ENCODE results near the gene PHB1.

PHB1 gene

DNA sequence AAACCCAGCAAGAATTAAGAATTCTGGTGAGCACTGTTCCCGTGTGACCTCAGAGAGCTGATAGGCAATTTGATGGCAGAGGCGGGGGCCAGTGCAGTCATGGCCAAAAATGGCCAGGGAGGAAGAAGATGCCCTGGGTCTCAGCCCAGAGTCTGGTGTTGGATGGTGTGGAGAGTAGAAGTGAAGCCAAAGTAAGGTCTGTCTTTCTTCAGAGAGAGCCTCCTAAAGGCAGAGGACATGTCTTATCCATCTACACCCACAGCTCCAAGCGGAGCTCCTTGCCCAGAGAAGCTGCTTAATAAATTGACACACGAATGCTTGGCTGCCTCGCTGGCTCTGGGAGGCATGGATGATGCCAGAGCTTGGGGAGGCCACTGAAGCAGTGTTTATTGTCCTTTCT is 32.9 kb downstream of the PHB1 start:
- Mint-ChIP-seq H3K4me3 (no peak overlapping the region), H3K9me3 (no peaks in the 10 kb centered on the region), H3K27me3 (ENCODE audit: low read depth) (peaks cover 25% of the 10 kb centered on the region), H3K36me3 (ENCODE audit: low read depth) (no peaks in the 10 kb centered on the region), H3K4me1 (no peaks in the 10 kb centered on the region), H3K27ac (no peak overlapping the region)
- TF ChIP-seq CTCF (IDR thresholded peaks at IDR 0.05; ENCODE audit: unreplicated experiment in 3 of 3): no peak

DNA sequence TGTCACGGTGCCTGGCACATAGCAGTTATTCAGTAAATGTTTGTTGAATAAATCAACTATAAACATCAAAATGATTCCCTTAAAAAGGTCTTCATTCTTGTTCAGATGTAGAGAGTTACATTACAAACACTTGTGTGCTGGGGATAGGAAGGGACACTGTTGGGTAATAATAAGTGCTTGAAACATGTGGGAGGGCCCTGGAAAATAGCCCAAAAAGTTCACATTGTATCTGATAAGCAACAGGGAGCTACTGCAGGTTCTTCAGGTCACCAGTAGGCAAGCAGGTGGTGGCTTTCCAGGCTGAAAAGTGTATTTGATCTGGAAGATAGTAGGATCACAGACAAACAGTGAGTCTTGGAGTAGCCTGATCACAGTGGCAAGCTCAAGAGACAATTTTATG is 33.6 kb downstream of the PHB1 start:
- Mint-ChIP-seq H3K27me3 (ENCODE audit: low read depth) (peaks cover 21% of the 10 kb centered on the region), H3K27ac (no peak overlapping the region), H3K36me3 (ENCODE audit: low read depth) (no peaks in the 10 kb centered on the region), H3K9me3 (no peaks in the 10 kb centered on the region), H3K4me1 (no peaks in the 10 kb centered on the region), H3K4me3 (no peak overlapping the region)
- TF ChIP-seq CTCF (IDR thresholded peaks at IDR 0.05; ENCODE audit: unreplicated experiment in 3 of 3): no peak

DNA sequence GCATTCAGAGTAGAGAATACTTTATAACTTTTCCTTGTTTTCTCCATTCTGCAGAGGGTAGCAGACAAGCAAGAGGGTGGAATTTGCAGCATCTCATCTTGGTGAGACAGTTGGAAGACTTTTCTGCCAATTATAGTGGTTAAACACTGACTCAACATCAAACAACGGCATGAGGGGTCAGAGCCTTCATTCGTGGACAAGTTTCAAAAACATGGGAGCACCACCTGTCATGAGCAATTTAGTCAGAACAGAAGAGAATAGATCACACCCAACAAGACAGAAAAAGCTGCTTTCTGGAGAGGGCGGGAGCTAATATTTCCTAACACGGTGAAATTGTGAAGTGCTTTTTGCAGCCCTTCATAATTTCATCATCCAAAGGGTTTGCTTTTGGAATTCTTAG is 34.8 kb downstream of the PHB1 start:
- Mint-ChIP-seq H3K9me3 (no peaks in the 10 kb centered on the region), H3K4me3 (no peak overlapping the region), H3K4me1 (no peaks in the 10 kb centered on the region), H3K36me3 (ENCODE audit: low read depth) (no peaks in the 10 kb centered on the region), H3K27me3 (ENCODE audit: low read depth) (peaks cover 21% of the 10 kb centered on the region), H3K27ac (no peak overlapping the region)
- TF ChIP-seq CTCF (IDR thresholded peaks at IDR 0.05; ENCODE audit: unreplicated experiment in 3 of 3): no peak

DNA sequence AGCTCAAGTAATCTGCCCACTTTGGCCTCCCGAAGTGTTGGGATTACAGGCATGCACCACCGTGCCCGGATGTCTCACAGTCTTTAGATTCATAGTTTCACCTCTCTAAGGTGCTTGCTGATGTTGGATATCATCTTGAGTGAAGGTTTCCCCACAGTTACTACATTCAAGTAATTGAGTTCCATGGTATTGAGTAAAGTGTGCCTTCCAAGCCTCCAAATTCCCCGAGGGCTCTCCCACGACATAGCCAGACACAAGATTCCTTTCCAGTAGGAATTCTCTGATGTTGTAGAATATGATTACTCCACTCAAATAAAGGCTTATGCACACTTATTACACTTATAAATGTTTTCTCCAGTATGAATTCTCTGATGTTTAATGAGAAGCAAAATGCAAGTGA is 36.4 kb downstream of the PHB1 start:
- H3K36me3 Mint-ChIP-seq (ENCODE audit: low read depth): no peaks in the 10 kb centered on the region
- no peak overlapping the region for H3K27ac Mint-ChIP-seq
- TF ChIP-seq CTCF (IDR thresholded peaks at IDR 0.05; ENCODE audit: unreplicated experiment in 3 of 3): no peak
- H3K27me3 Mint-ChIP-seq (ENCODE audit: low read depth): peaks cover 17% of the 10 kb centered on the region
- H3K4me1 Mint-ChIP-seq: no peaks in the 10 kb centered on the region
- H3K4me3 Mint-ChIP-seq: no peak overlapping the region
- H3K9me3 Mint-ChIP-seq: no peaks in the 10 kb centered on the region

- H3K9me3 Mint-ChIP-seq: no peaks in the 10 kb centered on the region
Observed at GRCh38 chr17:49375544-49375943, 39.1 kb downstream of the PHB1 start.

More at GRCh38 chr17:49375544-49375943, 39.1 kb downstream of the PHB1 start:
- no peaks in the 10 kb centered on the region for H3K4me1 Mint-ChIP-seq
- no peaks in the 10 kb centered on the region for H3K36me3 Mint-ChIP-seq (ENCODE audit: low read depth)
- H3K4me3 Mint-ChIP-seq: no peak overlapping the region
- H3K27ac Mint-ChIP-seq: no peak overlapping the region
- TF ChIP-seq CTCF (IDR thresholded peaks at IDR 0.05; ENCODE audit: unreplicated experiment in 3 of 3): no peak
- peaks cover 14% of the 10 kb centered on the region for H3K27me3 Mint-ChIP-seq (ENCODE audit: low read depth)

All from nephron (organoid).